Right kidney (tissue), 1 donor: ENCODE data around the gene ZNFX1.
A peak's percentile ranks its signal among the peaks of the same experiment; 100 is the strongest.
"Not testable (repeated sequence)": the region's sequence is repeated elsewhere in the genome, so short reads cannot be mapped to it uniquely, and the experiment has no call there.

Source experiments
- DNase-seq: peaks from one replicate; pipeline ENCODE4 v3.0.0-alpha.2; 2016

The ZNFX1 gene

GRCh38 chr20:49248879-49249665, 28.8 kb downstream of the ZNFX1 start:
- DNase-seq = no peak

- DNase-seq = no peak
Measured at GRCh38 chr20:49248301-49248700, 29.6 kb downstream of the ZNFX1 start.

GRCh38 chr20:49247792-49248191, 30.1 kb downstream of the ZNFX1 start:
- DNase-seq = no peak

GRCh38 chr20:49247169-49247723, 30.6 kb downstream of the ZNFX1 start:
- DNase-seq = no peak

GRCh38 chr20:49245921-49246740, 31.7 kb downstream of the ZNFX1 start:
- DNase-seq = peak; percentile 11

GRCh38 chr20:49237531-49237930, 40.3 kb downstream of the ZNFX1 start:
- DNase-seq = no peak

- no peak for DNase-seq
Measured at GRCh38 chr20:49236301-49236700, 41.6 kb downstream of the ZNFX1 start.

- DNase-seq = no peak
Measured at GRCh38 chr20:49234831-49235230, 43.0 kb downstream of the ZNFX1 start.

- no peak for DNase-seq
Measured at GRCh38 chr20:49233226-49233625, 44.6 kb downstream of the ZNFX1 start.

- DNase-seq = no peak
Measured at GRCh38 chr20:49231471-49231870, 46.4 kb downstream of the ZNFX1 start.

GRCh38 chr20:49230561-49231133, 47.2 kb downstream of the ZNFX1 start:
- DNase-seq = no peak

- DNase-seq = no peak
Measured at GRCh38 chr20:49230021-49230420, 47.8 kb downstream of the ZNFX1 start.

GRCh38 chr20:49229381-49229780, 48.5 kb downstream of the ZNFX1 start:
- DNase-seq = no peak

GRCh38 chr20:49228676-49229075, 49.2 kb downstream of the ZNFX1 start:
- DNase-seq = no peak

GRCh38 chr20:49225896-49226295, 52.0 kb downstream of the ZNFX1 start:
- DNase-seq = no peak

- DNase-seq = no peak
Measured at GRCh38 chr20:49219924-49220831, 57.7 kb downstream of the ZNFX1 start.

- DNase-seq = peak; percentile 85
Measured at GRCh38 chr20:49219091-49219923, 58.5 kb downstream of the ZNFX1 start, which contains the start of gene DDX27. DDX27 (plus strand) TSS chr20:49219416; CDS start chr20:49219449, 33 bp downstream.

- DNase-seq = not testable (repeated sequence)
Measured at GRCh38 chr20:49218739-49219090, 59.1 kb downstream of the ZNFX1 start.

- peak; percentile 75 for DNase-seq
Measured at GRCh38 chr20:49216991-49217578, 60.8 kb downstream of the ZNFX1 start.

GRCh38 chr20:49215232-49215631, 62.6 kb downstream of the ZNFX1 start:
- no peak for DNase-seq
